GM23248 (cell line): ENCODE measurements around the gene IQCK. TPM values are rescaled to one million over a fixed set of nuclear protein-coding genes. Genes with fewer than 3 reads are reported as not detected.

ENCODE experiments used
- DNase-seq: peaks from one replicate; pipeline ENCODE4 v3.0.0-alpha.2; 2015
- H2AFZ ChIP-seq: fragments of 200-600 bp; sonication (generic); 2 replicates; pipeline ENCODE4 v1.6.1; 2016; ENCODE audit warnings: antibody characterized with exemption
- H3F3A ChIP-seq: fragments of 200-600 bp; sonication (generic); 2 replicates; pipeline ENCODE4 v1.6.1; 2016; ENCODE audit warnings: mild to moderate bottlenecking, antibody characterized with exemption, mixed run types; ENCODE audit not compliant: insufficient read depth
- H3K27ac ChIP-seq: fragments of 200-600 bp; sonication (generic); 2 replicates; pipeline ENCODE4 v1.5.1; 2016; ENCODE audit warnings: mild to moderate bottlenecking
- H3K27me3 ChIP-seq: fragments of 200-600 bp; sonication (generic); replicated peaks from 2 replicates; pipeline ENCODE4 v1.6.1; 2016; ENCODE audit warnings: mild to moderate bottlenecking; ENCODE audit not compliant: insufficient read depth
- H3K36me3 ChIP-seq: fragments of 200-600 bp; sonication (generic); 2 replicates; pipeline ENCODE4 v1.6.1; 2016; ENCODE audit warnings: low read depth, mild to moderate bottlenecking
- H3K4me1 ChIP-seq: fragments of 200-600 bp; sonication (generic); 2 replicates; pipeline ENCODE4 v1.6.1; 2016; ENCODE audit warnings: mild to moderate bottlenecking; ENCODE audit not compliant: insufficient read depth
- H3K4me2 ChIP-seq: fragments of 200-600 bp; sonication (generic); one replicate; pipeline ENCODE4 v1.6.1; 2016; ENCODE audit warnings: mild to moderate bottlenecking; ENCODE audit not compliant: unreplicated experiment
- H3K4me3 ChIP-seq: fragments of 200-600 bp; sonication (generic); 2 replicates; pipeline ENCODE4 v1.5.1; 2016; ENCODE audit warnings: mild to moderate bottlenecking
- H3K79me2 ChIP-seq: fragments of 200-600 bp; sonication (generic); 2 replicates; pipeline ENCODE4 v1.6.1; 2016; ENCODE audit warnings: mild to moderate bottlenecking; ENCODE audit not compliant: insufficient read depth
- H3K9ac ChIP-seq: fragments of 200-600 bp; sonication (generic); 2 replicates; pipeline ENCODE4 v1.6.1; 2016; ENCODE audit warnings: mild to moderate bottlenecking
- H3K9me2 ChIP-seq: fragments of 200-600 bp; sonication (generic); 2 replicates; pipeline ENCODE4 v1.6.1; 2016; ENCODE audit warnings: mixed run types, mild to moderate bottlenecking, moderate library complexity; ENCODE audit not compliant: insufficient read depth
- H3K9me3 ChIP-seq: fragments of 200-600 bp; sonication (generic); one replicate; pipeline ENCODE4 v1.6.1; 2017; ENCODE audit warnings: low read depth
- H4K20me1 ChIP-seq: fragments of 200-600 bp; sonication (generic); 2 replicates; pipeline ENCODE4 v1.6.0; 2016; ENCODE audit not compliant: insufficient read depth
- EZH2 ChIP-seq: fragments of 200-600 bp; sonication (generic); IDR thresholded peaks from 2 replicates; pipeline ENCODE4 v1.6.1; 2018; ENCODE audit warnings: antibody characterized with exemption, mild to moderate bottlenecking; ENCODE audit not compliant: insufficient read depth, poor library complexity, severe bottlenecking
- EZH2phosphoT487 ChIP-seq: fragments of 200-600 bp; sonication (generic); IDR thresholded peaks from 2 replicates; pipeline ENCODE4 v1.6.1; 2018; ENCODE audit warnings: antibody characterized with exemption, moderate library complexity, mild to moderate bottlenecking, low read depth; ENCODE audit not compliant: insufficient read depth
- WGBS, 2 experiments: methylation state at CpG; one replicate each; pipeline ENCODE4 v1.1.6; 2015 to 2017; ENCODE audit warnings: low lambda C conversion rate in 2 of 2, low coverage in 1 of 2; ENCODE audit errors: missing lambda C conversion rate in 2 of 2; 5-methylcytosine and 5-hydroxymethylcytosine counted together
- in situ Hi-C: fragments of 300-500 bp; cut with MboI; formaldehyde crosslinking; loops from 2 replicates; pipeline ENCODE4 v1.15.0; 2020
- polyA plus RNA-seq: library from polyadenylated mRNA; unstranded; fragments of >200 nt; fragmentation: Nextera tagmentation; extraction: Ambion mirVana; gene quantifications from 2 replicates; pipeline ENCODE4 v1.2.1, GENCODE V29; 2016
- total RNA-seq: library from RNA; depleted of rRNA; stranded (reverse); fragments of >200 nt; shearing (Covaris generic); gene quantifications from 2 replicates; pipeline ENCODE4 v1.2.3, GENCODE V29; 2014

IQCK gene
- total and polyA plus RNA-seq, 2 experiments from 2014 or later: 9.7 to 9.8 TPM

DNA sequence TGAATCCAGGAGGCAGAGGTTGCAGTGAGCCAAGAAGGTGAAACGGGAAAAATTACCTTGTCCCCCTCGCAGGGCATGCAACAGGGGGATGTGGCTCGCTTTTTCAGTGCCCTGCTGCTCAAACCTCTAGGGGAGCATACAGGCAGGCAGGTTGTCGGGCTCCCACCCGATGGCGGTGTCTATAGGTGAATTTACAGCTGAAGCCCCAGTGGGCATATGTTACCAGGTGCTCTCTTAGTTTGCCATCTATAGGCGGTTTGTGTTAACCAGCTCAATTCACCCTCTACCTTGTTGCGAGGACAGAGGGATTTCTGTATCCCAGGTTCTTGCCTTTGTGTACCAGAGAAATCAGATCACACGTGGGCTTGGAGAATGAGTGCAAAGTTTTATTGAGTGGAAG is 48.9 kb downstream of the IQCK start:
- Histone ChIP-seq H3K9me3 (no peaks in the 10 kb centered on the region), H2AFZ (no peak overlapping the region), H3K9me2 (no peaks in the 10 kb centered on the region), H3K27ac (no peak overlapping the region), H3K4me3 (no peak overlapping the region), H3K36me3 (no peaks in the 10 kb centered on the region), H4K20me1 (no peaks in the 10 kb centered on the region), H3K4me1 (no peaks in the 10 kb centered on the region), H3F3A (no peaks in the 10 kb centered on the region), H3K27me3 (no peaks in the 10 kb centered on the region), H3K9ac (no peak overlapping the region), H3K4me2 (no peak overlapping the region), H3K79me2 (no peaks in the 10 kb centered on the region)
- no peak for DNase-seq
- 92 to 94% methylated on average over 9 of the region's 9 CpGs for WGBS, 2 experiments
- TF ChIP-seq EZH2 (no peak), EZH2phosphoT487 (no peak)
- in situ Hi-C loops: no loop called here

DNA sequence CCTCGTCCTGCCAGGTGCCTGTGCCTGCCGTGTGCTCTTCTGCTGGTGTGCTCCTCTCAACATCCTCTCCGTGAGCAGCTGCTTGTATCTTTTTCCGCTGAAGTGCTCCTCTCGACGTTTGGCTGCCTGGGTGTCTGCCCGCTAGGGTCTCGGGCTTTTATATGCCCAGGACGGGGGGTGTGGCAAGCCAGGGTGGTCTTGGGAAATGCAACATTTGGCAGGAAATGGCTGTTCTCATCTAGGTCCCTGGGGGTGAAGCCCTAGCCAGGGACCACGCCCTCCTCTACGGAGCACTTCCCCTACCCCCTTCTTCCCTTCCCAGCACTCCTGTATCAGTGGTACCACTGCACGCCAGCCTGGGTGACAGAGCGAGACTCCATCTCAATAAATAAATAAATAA is 49.4 kb downstream of the IQCK start:
- no peak overlapping the region for H3K4me3 ChIP-seq
- in situ Hi-C loops: no loop called here
- DNase-seq: no peak
- H3K4me2 ChIP-seq: no peak overlapping the region
- no peaks in the 10 kb centered on the region for H3K79me2 ChIP-seq
- H2AFZ ChIP-seq: no peak overlapping the region
- H3K27me3 ChIP-seq: no peaks in the 10 kb centered on the region
- H3K27ac ChIP-seq: no peak overlapping the region
- H3K9ac ChIP-seq: no peak overlapping the region
- no peaks in the 10 kb centered on the region for H3K36me3 ChIP-seq
- H3F3A ChIP-seq: no peaks in the 10 kb centered on the region
- H4K20me1 ChIP-seq: no peaks in the 10 kb centered on the region
- no peak for TF ChIP-seq EZH2
- no peak for TF ChIP-seq EZH2phosphoT487
- no peaks in the 10 kb centered on the region for H3K9me3 ChIP-seq
- H3K9me2 ChIP-seq: no peaks in the 10 kb centered on the region
- H3K4me1 ChIP-seq: no peaks in the 10 kb centered on the region
- 96 to 97% methylated on average over 13 of the region's 13 CpGs for WGBS, 2 experiments

DNA sequence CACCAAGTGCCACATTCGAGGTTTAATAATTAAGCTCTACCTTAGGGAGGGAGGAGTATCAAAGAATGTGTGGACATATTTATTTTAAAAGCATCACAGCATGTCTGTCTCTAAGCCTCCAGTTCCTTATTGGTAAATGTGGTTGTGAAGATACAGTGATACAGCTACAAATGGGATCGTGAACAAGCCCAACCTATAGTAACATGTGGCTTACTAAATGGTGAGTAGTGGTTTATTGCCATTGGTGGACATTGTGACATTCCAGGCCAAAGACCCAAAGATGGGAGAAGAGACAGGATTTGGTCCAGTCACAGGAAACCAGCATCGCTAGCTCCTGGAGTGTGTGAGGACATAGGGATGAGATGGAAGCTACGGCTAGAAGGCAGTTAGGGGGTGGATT is 51.2 kb downstream of the IQCK start:
- no peak for TF ChIP-seq EZH2phosphoT487
- TF ChIP-seq EZH2: no peak
- Histone ChIP-seq H3K79me2 (no peaks in the 10 kb centered on the region), H2AFZ (no peak overlapping the region), H3F3A (no peaks in the 10 kb centered on the region), H3K9ac (no peak overlapping the region), H3K4me2 (no peak overlapping the region), H3K27me3 (no peaks in the 10 kb centered on the region), H3K36me3 (no peaks in the 10 kb centered on the region), H3K9me3 (no peaks in the 10 kb centered on the region), H3K4me3 (no peak overlapping the region), H3K9me2 (no peaks in the 10 kb centered on the region), H3K27ac (no peak overlapping the region), H3K4me1 (no peaks in the 10 kb centered on the region), H4K20me1 (no peaks in the 10 kb centered on the region)
- WGBS, 2 experiments: 94 to 95% methylated on average over 4 of the region's 4 CpGs
- no peak for DNase-seq
- in situ Hi-C loops: no loop called here

DNA sequence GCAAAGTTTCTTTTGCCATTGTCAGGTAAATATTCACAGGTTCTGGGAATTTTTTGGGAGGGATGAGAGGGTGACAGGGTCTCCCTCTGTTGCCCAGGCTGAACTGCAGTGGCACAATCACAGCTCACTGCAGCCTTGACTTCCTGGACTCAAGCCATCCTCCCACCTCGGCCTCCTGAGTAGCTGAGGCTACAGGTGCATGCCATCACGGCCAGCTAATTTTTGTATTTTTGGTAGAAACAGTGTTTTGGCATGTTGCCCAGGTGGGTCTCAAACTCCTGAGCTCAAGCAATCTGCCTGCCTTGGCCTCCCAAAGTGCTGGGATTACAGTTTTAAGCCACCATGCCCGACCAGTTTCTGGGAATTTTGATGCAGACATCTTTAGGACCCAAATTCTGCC is 53.0 kb downstream of the IQCK start:
- H3K9me2 ChIP-seq: no peaks in the 10 kb centered on the region
- no peak overlapping the region for H2AFZ ChIP-seq
- WGBS, 2 experiments: 88% methylated on average over 3 of the region's 3 CpGs
- H3K79me2 ChIP-seq: no peaks in the 10 kb centered on the region
- H3K27ac ChIP-seq: no peak overlapping the region
- H3K9me3 ChIP-seq: no peaks in the 10 kb centered on the region
- H3K4me1 ChIP-seq: no peaks in the 10 kb centered on the region
- H3K4me2 ChIP-seq: no peak overlapping the region
- H3K9ac ChIP-seq: no peak overlapping the region
- H4K20me1 ChIP-seq: no peaks in the 10 kb centered on the region
- no peak overlapping the region for H3K4me3 ChIP-seq
- in situ Hi-C loops: no loop called here
- DNase-seq: no peak
- TF ChIP-seq EZH2 (no peak), EZH2phosphoT487 (no peak)
- no peaks in the 10 kb centered on the region for H3K36me3 ChIP-seq
- no peaks in the 10 kb centered on the region for H3F3A ChIP-seq
- no peaks in the 10 kb centered on the region for H3K27me3 ChIP-seq

DNA sequence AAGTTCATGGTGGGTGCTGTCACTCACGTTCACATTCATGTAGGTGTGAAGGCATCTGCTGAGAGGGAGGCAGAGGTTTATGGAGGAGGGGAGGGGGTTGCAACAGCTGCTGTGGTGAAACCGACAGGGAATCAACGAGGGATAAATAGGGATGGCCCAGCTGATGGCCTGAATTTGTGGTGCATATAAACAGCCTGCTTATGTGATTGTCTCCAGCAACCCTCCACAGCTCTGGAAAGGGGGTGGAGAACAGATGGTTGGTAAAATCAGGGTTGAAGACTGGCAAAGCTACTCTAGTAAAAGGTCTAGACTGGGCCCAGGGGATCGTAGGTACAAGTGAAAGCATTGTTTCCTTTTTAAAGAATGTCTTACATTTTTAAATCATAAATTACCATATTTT is 53.7 kb downstream of the IQCK start:
- Histone ChIP-seq H3K4me3 (no peak overlapping the region), H3K27me3 (no peaks in the 10 kb centered on the region), H3K27ac (no peak overlapping the region), H3K36me3 (no peaks in the 10 kb centered on the region), H3K4me2 (no peak overlapping the region), H4K20me1 (no peaks in the 10 kb centered on the region), H3K79me2 (no peaks in the 10 kb centered on the region), H3F3A (no peaks in the 10 kb centered on the region), H3K4me1 (no peaks in the 10 kb centered on the region), H3K9ac (no peak overlapping the region), H3K9me3 (no peaks in the 10 kb centered on the region), H2AFZ (no peak overlapping the region), H3K9me2 (no peaks in the 10 kb centered on the region)
- WGBS, 2 experiments: 61 to 65% methylated on average over 4 of the region's 4 CpGs
- DNase-seq: no peak
- TF ChIP-seq EZH2 (no peak), EZH2phosphoT487 (no peak)
- in situ Hi-C loops: no loop called here
